ENCODE data around the gene EXT2.

DNA sequence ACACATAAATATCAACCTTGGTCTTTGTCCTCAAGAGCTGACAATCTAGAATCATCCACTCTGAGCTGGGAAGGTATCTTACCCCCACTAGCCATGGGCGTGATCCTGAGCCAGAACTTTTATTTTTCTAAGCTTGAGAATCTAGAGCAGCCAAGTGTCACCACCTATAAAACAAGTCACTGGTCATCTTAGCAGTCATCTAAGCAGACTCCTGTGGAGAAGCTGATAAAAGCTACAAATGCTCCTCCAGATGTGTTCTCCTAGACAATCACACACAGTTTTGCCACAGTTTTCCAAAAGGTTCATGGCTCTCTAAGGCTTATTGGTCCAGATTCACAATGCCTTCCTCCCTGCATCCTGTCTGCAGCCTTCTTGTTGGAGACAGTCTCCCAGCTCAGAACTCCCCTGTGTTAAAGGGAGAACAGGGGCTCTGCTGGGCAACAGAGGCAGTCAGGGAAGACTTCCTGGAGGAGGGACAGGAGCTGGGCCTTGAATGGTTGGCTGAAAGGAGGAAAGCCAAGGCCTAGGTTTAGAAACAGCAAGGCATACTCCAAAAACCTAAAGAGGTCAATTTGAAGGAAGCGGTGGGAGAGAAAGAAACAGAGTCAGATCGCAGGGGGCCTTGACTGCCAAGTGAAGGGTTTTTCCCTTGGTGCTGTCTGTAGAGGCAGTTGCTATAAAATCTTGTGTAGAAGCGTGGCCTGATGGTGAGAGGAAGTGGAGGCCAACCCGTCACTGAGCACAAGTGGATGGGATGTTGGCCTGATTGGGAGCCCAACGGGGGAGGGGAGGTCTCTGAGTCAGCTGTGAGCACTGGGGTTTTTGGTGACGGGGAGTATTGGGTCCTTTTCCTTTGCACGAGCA lies 172.5 kb downstream of the EXT2 start:
- no peak for TF ChIP-seq EZH2phosphoT487 (IDR thresholded peaks at IDR 0.05; ENCODE audit: insufficient read depth, low read depth)
- TF ChIP-seq EZH2 (IDR thresholded peaks at IDR 0.05; ENCODE audit: insufficient read depth, poor library complexity, severe bottlenecking): no peak
